Ishikawa (cell line): ENCODE data around the gene CEP83.

ENCODE experiments used
- EGR1 ChIP-seq: IDR thresholded peaks from 2 replicates; pipeline ENCODE4 v1.6.1; 2012
- YY1 ChIP-seq: IDR thresholded peaks from 2 replicates; pipeline ENCODE4 v1.6.1; 2012; ENCODE audit warnings: low read depth

GRCh38 chr12:94495445-94496115 lies 35.9 kb upstream of the CEP83 start:
- TF ChIP-seq YY1 (no peak), EGR1 (no peak)
